Measurements from ENCODE around the gene SGCA.

The SGCA gene

DNA sequence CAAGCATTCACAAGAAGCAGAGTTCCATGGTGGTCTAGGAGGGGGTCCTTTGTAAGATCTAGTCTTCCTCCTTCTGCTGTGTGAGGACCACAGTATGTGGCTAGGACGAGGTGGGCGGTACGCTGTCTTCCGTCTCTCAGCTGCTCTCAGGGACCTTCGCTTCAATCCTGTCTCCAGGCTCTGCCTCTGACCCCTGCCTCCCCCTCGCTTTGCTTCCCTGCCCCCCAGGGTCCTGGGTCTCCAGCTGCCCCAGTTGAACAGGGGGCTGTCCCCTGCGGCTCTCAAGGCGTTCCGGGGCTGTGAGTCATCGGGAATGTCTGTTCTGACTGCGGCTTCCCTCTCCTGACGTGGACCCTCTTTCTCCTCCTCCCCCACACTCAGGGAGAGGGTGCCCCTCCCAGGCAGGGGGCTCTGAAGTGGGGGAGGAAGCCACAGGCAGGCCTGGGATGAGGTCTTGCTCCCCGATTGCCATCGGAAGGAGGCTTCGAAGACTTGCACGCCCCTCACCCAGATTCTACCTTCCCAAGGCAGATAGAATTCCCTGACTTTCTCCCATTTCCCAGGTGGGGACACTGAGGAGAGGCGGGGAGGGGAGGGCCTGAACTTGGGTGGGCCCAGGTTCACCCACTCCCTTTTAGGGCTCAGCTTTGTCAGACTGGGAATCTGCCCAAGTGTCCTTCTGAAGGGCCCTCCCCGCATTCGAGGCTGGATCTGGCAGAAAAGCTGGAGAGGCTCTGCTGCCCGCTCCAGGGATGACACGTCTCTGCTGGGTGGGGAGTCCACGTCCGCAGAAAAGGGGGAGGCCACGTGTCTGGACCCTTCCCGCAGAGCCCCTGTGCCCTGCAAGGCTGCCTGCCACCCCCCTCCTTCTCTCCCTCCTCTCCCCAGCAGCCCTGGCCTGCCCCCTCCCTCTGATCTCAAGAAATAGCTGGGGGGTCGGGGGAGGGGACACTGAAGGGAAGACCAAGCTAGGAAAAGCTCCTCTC, 44.7 kb downstream of the SGCA start:
- no peak for DNase-seq

DNA sequence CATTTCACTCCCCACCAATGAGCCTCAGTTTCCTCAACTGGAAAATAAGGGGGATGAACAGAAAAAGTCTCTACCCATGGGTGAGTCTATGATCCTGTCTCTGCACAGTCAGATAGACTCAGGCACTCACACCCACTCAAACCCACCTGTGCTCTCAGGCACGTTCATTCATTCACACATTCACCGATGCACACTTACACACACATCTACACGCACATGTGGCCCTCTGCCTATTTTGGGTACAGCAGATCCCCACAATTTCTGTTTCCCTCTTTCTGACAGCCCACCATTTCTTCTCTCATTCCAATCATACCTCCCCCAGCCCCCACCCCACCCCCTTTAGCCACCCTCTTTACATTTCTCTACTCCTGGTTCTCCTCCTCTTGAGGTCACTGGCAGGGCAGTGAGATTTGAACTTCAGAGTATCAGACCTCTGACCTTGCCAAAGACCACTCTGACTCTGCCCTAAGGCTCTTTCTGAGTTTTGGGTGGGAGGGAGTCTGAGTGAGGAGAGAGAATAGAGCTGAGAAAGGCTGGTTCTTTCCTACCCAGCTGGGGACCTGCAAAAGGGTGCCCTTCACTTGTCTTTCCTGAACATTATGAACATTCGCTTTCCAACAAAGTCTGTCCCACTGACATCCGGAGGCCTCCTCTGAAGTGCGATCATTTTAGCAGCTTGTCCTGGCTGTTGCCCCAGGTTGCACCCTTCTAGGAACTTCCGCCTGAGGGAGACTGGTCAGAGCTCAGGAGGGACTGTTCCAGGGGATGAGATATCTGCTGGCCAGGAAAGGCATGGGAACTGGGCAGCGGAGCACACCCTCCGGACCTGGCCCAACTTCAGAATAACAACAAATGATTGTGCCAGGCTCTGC, 45.7 kb downstream of the SGCA start:
- DNase-seq, result no peak

DNA sequence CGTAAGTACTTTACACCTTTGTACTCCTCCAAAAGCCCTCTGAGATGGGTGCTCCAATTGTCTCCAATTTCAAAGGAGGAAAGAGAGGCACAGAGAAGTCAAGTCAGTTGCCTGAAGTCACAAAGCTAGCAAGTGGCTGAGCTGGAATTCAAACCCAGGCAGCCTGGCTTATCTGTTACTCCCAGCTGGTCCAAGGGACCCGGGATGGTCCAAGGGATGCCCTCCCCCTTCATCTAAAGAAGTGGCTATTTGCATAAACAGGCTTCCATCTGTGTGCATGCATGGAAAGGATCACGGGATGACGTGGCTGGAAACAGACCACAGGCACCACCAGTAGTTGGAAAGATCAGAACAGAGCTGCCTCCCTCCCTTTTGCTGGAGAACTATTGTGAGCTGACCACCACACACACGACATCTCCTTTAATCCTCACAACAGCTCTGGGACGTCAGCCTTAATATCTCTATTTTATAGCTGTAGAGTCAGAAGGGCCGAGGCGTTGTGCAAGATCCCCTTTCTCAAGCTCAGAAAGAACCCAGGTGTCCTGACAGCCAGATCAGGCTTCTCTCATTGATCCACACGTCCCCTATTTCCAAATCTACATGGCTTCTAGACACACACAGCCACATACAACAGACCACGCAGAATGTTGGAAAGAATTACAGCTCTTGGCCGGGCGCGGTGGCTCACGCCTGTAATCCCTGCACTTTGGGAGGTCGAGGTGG, 46.5 kb downstream of the SGCA start:
- no peak for DNase-seq

DNA sequence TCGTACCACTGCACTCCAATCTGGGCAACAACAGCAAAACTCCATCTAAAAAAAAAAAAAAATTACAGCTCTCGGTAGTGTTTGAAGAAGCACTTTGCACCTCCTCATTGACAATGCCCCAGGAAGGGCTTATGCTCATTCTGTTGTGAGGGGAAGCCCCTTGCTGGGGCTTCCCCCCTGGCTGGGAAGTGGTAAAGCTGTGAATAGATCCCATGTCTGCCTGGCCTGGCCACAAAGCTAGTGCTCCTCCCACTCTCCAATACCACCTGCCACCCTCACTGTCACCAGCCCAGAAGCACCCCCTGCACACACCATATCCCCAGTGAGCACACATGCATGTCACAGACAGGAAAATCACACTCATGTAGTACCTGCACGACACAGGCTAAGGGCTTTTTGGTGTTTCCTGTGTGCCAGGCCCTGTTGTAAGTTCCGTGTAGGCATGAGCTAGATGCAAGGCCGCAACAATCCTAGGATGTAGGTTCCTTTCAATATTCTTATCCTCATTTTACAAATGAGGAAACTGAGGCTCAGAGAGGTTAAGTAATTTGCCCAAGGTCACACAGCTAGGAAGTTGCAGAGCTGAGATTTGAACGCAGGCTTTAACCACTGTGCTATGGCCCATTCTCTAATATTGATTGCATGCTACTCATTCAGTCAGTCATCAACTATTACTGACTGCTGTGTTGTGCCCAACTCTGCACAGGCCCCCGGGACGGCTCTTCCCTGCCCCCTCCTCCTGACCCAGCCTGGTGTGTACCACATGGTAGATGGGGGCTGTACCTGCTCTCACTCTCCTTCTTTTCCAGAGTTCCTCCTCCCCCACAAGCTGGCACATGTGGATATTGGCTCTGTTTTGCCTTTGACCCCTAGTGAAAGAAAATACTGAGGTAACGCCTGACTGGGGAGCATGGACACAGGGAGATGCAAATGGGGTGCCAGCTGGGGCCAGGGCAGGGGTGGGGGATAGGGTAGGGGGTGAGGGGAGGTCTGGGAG, 47.5 kb downstream of the SGCA start:
- DNase-seq, result no peak

DNA sequence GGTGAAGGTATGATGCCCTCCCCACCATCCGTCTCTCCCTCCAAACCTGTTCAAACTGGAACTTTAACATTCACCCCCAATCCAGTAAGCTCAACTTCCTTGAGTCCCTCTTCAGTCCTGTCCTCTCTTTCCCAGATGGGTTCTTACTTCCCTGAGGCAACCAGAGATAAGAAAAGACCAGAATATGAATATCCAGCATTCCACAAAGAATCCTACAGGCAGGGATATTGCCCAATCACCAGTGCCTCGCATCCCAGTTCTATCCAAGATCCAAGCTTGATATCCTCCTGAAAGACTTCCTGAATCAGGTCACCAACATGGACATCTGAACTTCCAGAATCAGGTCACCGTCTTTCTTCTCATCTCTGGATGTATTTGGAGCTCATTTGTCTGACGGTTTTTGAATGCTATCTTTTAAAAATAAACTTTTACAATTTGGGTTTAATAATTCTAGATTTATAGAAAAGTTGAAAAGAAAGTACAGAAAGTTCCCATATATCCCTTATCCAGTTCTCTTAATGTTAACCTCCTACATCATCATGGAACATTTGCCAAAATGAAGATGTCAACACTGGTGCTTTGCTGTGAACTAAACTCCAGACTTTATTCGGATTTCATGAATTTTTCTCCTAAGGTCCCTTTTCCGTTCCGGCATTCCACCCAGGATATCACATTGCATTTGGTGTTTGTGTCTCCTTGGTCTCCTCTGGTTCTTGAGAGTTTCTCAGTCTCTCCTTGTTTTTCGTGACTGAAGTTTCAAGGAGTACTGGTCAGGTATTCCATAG, 49.4 kb downstream of the SGCA start:
- no peak for DNase-seq

DNA sequence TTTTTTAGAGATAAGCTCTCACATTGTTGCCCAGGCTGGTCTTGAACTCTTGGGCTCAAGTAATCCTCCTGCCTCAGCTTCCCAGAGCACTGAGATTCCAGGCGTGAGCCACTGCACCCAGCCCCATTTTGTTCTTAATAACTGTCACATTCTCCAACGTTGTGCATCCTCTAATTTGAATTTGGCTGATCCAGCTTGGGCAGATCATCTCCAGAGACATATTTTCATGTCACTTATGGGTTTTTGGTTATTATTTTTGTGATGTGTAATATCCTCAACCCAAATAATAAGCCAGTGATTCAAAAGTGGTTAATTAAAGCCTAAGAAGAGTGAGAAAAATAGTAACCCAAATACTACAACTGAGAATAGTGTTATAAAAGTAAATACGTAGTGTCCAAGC, 51.8 kb downstream of the SGCA start:
- DNase-seq, result no peak

DNA sequence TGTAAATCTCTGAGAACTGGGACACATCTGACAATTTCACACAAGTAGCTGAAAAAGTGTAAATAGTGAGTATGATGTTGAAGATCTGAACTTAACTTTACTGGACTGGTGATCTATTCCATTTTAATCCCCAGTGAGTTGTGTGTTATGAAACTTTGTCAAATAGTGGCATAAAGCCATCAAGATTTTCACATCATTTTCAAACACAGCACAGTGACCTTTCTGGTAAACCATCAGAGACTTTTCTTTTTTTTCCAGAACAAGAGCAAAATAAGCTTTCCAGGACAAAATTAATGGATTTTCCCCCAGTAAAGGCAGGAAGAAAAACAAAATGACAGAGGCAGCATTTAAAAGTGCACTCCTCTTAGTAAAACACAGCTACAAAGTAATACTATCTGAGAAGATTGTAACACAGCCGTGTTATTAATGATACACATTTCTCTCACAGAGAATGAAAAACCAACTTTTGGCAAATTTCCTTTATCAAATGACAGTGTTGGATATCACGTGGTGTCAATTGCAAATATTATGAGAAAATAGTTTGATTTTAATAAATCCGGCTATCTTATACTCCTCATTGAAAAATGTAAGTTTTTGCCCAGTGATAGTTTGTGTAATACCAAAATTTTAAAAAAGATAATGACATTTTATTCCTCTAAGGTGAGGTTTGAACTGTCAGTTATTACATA, 52.4 kb downstream of the SGCA start:
- no peak for DNase-seq

DNA sequence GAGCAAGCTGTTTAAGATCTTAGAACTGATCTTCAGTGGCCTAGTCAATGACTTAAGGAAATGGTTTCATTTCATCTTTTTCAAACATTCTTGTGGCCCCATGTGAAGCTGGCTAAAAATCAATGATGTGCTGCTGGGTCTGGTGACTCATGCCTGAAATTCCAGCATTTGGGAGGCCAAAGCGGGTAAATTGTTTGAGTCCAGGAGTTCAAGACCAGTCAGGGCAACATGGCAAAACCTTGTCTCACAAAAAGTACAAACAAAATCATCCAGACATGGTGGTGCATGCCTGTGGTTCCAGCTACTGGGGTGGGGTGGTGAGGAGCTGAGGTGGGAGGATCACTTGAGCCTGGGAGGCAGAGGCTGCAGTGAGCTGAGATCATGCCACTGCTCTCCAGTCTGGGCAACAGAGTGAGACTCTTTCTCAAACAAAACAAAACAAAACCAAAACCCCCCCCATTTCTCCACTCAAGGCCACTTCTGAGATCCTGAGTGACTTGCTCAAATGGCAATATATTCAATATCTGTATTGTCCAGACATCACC, 53.0 kb downstream of the SGCA start:
- DNase-seq, result no peak

DNA sequence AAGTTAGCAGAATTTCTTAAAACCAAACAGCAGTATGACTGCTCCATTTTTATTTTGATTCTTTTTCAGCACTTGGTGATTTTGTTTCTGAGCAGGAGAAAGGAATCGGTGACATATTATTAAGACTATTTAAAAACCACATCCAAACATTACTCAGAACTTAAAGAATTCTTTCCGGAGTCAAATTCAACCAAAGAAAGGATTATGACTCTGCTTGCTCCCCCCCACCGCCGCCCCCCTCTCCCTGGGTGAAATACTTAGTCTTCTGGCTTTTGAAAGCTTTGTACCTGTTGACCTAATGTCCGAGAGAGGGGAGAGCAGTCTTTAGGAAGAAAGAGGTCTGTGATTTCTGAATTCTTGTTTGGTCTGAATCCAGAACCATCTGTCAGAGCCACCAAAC, 53.5 kb downstream of the SGCA start:
- DNase-seq, result no peak

DNA sequence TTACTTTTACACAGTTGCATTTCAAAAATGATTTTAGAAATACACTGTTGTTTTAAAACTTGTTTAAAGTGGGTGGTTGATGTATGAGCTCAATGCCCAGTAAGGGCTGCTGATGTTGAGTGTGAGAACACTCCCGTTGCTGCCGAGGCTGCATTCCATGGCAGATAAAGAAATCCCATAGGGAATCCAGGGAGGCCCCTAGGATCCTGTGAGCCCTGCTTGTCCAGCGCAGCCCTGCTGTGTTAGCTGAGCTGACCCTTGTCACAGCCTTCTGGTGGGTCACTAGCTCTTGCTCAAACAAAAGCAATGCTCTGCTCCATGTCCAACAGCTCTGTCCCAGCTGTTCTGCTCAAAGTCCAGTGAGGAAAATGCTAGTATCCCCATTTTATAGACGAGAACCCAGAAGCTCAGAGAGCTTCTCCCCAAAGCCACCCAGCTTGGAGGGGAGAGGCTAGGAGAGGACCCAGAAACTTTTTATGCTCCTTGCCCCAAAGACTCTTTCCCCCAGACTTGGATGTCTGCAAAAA, 54.2 kb downstream of the SGCA start:
- no peak for DNase-seq

DNA sequence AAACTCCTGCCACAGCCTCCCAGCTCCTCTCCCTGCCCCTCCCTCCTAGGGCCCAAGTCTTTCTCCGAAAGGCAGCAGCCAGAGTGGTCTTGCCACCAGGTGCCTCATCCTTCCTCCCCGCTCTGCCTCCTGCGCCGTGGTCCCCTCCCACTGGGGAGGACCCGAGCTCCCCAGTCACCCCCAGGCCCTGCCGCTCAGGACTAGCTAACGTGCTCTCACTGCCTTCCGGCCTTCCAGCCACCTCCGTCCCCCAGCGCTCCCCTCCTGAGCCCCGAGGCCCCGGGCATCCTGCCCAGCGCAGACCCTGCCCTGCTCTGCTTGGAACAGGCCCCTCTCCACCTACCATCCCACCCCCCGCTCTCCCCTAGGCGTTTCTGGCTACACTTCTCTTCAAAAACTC, 55.0 kb downstream of the SGCA start:
- no peak for DNase-seq

DNA sequence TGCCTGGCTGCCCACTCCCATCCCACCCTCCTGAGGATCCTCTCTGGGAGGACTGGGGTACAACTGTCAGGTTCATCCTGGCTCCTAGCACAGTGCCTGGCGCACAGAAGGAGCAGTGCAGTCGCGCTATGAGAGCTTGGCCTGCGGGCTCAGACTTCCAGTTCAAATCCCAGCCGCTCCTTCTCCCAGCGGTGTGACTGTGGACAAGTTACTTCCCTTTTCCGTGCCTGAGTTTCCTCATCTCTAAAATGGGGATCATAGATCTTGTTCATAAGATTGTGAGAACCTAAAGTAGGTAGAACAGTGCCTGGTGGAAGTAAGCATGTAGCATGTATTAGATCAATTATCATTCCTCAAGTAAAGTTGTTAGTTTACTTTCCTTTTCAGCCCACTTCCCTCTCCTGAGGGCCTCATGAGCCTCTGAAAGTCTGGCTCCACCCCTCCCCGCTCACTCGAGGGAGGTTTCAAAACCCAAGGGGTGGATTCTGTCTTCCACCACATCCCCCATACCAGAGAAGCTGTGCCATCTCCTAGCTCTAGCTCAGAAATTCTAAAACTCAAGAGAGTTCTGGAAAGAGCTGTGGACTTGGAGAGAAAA, 55.6 kb downstream of the SGCA start:
- no peak for DNase-seq

DNA sequence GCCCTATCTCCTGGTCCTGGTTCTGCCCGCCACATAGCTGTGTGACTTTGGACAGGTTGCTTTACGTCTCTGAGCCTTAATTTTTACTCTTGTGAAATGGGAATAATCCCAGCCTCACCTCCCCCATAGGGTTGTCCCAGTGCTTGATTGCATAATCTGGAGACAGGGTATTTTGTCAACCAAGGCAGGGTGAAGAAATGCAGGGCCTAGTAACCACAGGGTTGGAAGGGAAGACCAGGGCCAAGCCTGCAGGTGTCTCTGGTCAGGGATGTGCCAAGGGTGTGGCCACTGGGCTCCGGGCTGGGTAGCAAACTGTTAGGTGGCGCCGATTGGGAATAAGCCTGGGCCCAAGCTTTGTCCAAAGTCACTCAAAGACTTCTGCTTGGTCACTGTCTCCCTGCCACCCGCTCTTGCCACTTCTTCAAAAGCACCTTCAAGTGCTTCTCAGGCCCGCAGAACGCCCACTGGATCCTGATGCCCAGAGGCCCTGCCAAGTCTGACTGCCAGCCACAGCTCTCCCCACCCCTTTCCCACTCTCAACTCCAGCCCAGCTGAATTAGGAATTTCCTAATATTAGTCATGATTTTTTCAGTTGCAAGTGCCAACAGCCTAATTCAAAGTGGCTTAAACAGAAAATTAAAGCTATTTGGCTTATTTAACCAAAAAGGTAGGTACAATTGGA, 56.2 kb downstream of the SGCA start:
- DNase-seq, result no peak

DNA sequence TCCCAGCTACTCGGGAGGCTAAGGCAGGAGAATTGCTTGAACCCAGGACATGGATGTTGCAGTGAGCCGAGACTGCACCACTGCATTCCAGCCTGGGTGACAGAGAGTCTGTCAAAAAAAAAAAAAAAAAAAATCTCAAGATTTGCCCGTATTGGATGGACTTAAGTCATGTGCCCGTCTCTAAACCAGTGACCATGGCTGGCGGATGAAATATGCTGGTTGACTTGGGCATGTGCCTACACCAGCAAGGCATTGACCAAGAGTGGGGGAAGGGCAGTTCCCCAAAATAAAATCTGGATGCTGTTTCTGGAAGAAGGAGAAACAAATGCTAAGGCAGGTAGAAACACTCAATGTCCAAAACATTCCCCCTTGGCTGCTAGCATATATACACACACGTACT, 57.1 kb downstream of the SGCA start:
- no peak for DNase-seq
